ENCODE measurements around the gene NR4A2. TPM values are rescaled to one million over a fixed set of nuclear protein-coding genes. Genes with fewer than 3 reads are reported as not detected.

The NR4A2 gene
- total and polyA plus RNA-seq, 2 donors from 2014 or later, result 2.4 to 3.1 TPM

- peak overlapping the region in 1 of 3 donors; percentile 54 for H3K4me3 ChIP-seq (ENCODE audit: low read length in 3 of 3)
- H3K36me3 ChIP-seq (ENCODE audit: control insufficient read depth in 2 of 3, insufficient read depth in 3 of 3, low read length in 3 of 3), result no peaks in the 10 kb centered on the region
- FAIRE-seq, result no peak
- peaks cover 0 to 5% (median 3%) of the 10 kb centered on the region in 3 donors for H3K4me1 ChIP-seq (ENCODE audit: control insufficient read depth in 2 of 3, insufficient read depth in 2 of 3, low read depth in 1 of 3, low read length in 3 of 3)
- H3K27me3 ChIP-seq (ENCODE audit: control insufficient read depth, insufficient read depth, low read length), result peaks cover 84% of the 10 kb centered on the region
- no peak overlapping the region for H3K9ac ChIP-seq (ENCODE audit: low read length in 3 of 3)
- intact Hi-C loops (cut with DNase I), result no loop called here
- no peaks in the 10 kb centered on the region for H3K9me3 ChIP-seq (ENCODE audit: control insufficient read depth in 2 of 3, insufficient read depth in 1 of 3, low read length in 3 of 3)
- no peak overlapping the region for H3K27ac ChIP-seq (ENCODE audit: low read depth in 2 of 2, low read length in 2 of 2)
- TF ChIP-seq CTCF (IDR thresholded peaks at IDR 0.05; ENCODE audit: borderline replicate concordance, extremely low read depth, insufficient read depth), result no peak
- peak in 2 of 5 donors; percentile 38 to 58 for DNase-seq
Measured at GRCh38 chr2:156322686-156323231, 9.8 kb downstream of the NR4A2 start.

DNA sequence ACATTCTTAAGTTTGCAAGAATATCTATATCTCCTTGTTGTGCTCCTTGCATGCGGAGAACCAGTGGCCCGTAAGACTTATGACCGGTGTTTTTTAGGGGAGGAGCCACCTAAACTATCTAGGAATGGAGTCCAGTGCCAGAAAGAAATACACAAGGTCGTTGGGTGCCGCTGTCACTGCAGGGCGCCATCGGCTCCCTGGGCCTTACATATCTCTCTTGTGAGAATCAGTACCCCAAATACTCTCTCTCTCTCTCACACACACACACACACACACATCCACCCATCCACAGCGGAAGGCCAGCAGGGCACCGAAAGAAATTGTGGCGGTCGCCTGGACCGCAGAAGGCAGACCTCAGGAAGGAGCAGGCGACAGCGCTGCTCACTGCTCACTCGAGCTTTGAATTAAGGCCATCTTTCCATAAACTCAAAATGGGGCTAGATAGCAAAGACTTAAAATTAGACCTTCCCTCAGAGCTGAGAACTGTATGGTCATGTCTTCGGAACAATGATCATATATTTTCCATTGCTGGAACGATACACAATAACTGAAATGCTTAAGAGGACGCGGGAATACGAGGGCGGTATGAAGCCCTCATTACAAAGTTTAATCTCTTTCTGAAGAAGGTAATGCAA is 10.4 kb downstream of the NR4A2 start:
- intact Hi-C loops (cut with DNase I), result no loop called here
- FAIRE-seq (no peak), DNase-seq (peak in 2 of 5 donors; percentile 39 to 61)
- no peak overlapping the region for H3K27ac ChIP-seq (ENCODE audit: low read depth in 2 of 2, low read length in 2 of 2)
- H3K4me3 ChIP-seq (ENCODE audit: low read length in 3 of 3), result peak overlapping the region in 1 of 3 donors; percentile 54
- H3K27me3 ChIP-seq (ENCODE audit: control insufficient read depth, insufficient read depth, low read length), result peaks cover 81% of the 10 kb centered on the region
- H3K4me1 ChIP-seq (ENCODE audit: control insufficient read depth in 2 of 3, insufficient read depth in 2 of 3, low read depth in 1 of 3, low read length in 3 of 3), result peaks cover 0 to 5% (median 3%) of the 10 kb centered on the region in 3 donors
- no peak for TF ChIP-seq CTCF (IDR thresholded peaks at IDR 0.05; ENCODE audit: borderline replicate concordance, extremely low read depth, insufficient read depth)
- no peaks in the 10 kb centered on the region for H3K9me3 ChIP-seq (ENCODE audit: control insufficient read depth in 2 of 3, insufficient read depth in 1 of 3, low read length in 3 of 3)
- no peaks in the 10 kb centered on the region for H3K36me3 ChIP-seq (ENCODE audit: control insufficient read depth in 2 of 3, insufficient read depth in 3 of 3, low read length in 3 of 3)
- H3K9ac ChIP-seq (ENCODE audit: low read length in 3 of 3), result no peak overlapping the region

DNA sequence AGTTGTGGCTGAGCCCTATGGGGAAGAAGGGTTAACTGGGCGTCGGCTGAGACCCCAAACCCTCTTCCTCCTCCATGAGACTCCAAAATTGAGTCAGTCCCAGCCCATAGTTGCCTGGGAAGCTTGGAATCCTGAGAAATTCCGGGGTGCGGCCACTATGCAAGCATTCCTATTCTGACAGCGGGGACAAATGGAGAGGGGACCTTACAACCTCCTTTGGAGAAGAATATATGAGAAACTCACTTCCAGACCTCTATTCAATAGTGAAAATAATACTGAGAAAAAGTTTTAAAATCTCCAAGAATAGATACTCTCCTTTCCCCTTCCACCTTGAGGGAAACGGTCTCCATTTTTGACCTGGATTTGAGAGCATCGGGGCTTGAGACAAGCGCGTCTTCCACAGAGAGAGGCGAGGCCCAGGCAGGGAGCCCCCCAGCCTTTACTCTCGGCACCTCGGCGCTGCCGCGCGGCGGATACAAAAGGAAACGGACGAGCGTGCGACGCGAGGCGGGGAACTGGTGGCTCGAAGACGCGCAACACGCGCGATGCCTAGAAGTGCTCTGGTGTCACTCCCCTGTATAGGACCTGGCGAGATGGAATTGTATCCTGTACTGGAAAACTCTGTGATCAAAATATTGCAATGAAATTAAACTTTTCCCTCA is 11.1 kb downstream of the NR4A2 start:
- no peaks in the 10 kb centered on the region for H3K36me3 ChIP-seq (ENCODE audit: control insufficient read depth in 2 of 3, insufficient read depth in 3 of 3, low read length in 3 of 3)
- no peak for TF ChIP-seq CTCF (IDR thresholded peaks at IDR 0.05; ENCODE audit: borderline replicate concordance, extremely low read depth, insufficient read depth)
- H3K9me3 ChIP-seq (ENCODE audit: control insufficient read depth in 2 of 3, insufficient read depth in 1 of 3, low read length in 3 of 3), result no peaks in the 10 kb centered on the region
- no peak overlapping the region for H3K27ac ChIP-seq (ENCODE audit: low read depth in 2 of 2, low read length in 2 of 2)
- peaks cover 0 to 5% (median 3%) of the 10 kb centered on the region in 3 donors for H3K4me1 ChIP-seq (ENCODE audit: control insufficient read depth in 2 of 3, insufficient read depth in 2 of 3, low read depth in 1 of 3, low read length in 3 of 3)
- intact Hi-C loops (cut with DNase I), result no loop called here
- peak in 3 of 5 donors; percentile 16 to 77 (median 23) for DNase-seq
- FAIRE-seq, result no peak
- H3K27me3 ChIP-seq (ENCODE audit: control insufficient read depth, insufficient read depth, low read length), result peaks cover 74% of the 10 kb centered on the region
- peak overlapping the region in 1 of 3 donors; percentile 54 for H3K4me3 ChIP-seq (ENCODE audit: low read length in 3 of 3)
- no peak overlapping the region for H3K9ac ChIP-seq (ENCODE audit: low read length in 3 of 3)
